Heart left ventricle (tissue), 16 donors: Measurements from ENCODE around the gene PCK2. TPM values are rescaled to one million over a fixed set of nuclear protein-coding genes. Genes with fewer than 3 reads are reported as not detected.

Experiments used
- ATAC-seq, 4 donors: fragments of 200-7000 bp; cut with Tn5 transposase; one replicate each; pipeline ENCODE4 v1.9.1; 2020 to 2022; ENCODE audit warnings: moderate library complexity in 4 of 4, mild to moderate bottlenecking in 3 of 4, moderate number of reproducible peaks in 1 of 4
- DNase-seq, 5 donors: peaks; one replicate each; pipeline ENCODE4 v3.0.0-alpha.2; 2020
- H3K27ac ChIP-seq, 12 donors: fragments of 200-600 bp; sonication (generic) in 4 of 12; one replicate each; pipeline versions ENCODE4 v1.5.0 to v1.8.0; 2016 to 2022; ENCODE audit warnings: mild to moderate bottlenecking in 2 of 12
- H3K27me3 ChIP-seq, 9 donors: fragments of 200-600 bp; sonication (generic) in 2 of 9; one replicate each; pipeline versions ENCODE4 v1.5.1 to v1.8.0; 2016 to 2022; ENCODE audit warnings: mild to moderate bottlenecking in 3 of 9
- H3K36me3 ChIP-seq, 9 donors: fragments of 200-600 bp; sonication (generic) in 2 of 9; one replicate each; pipeline versions ENCODE4 v1.5.0 to v1.8.0; 2018 to 2022; ENCODE audit warnings: mild to moderate bottlenecking in 2 of 9
- H3K4me1 ChIP-seq, 12 donors: fragments of 200-600 bp; sonication (generic) in 4 of 12; one replicate each; pipeline versions ENCODE4 v1.5.0 to v1.8.0; 2016 to 2022; ENCODE audit warnings: mild to moderate bottlenecking in 3 of 12
- H3K4me3 ChIP-seq, 12 donors: fragments of 200-600 bp; sonication (generic) in 4 of 12; one replicate each; pipeline versions ENCODE4 v1.5.0 to v1.8.0; 2017 to 2022; ENCODE audit warnings: mild to moderate bottlenecking in 9 of 12, moderate library complexity in 4 of 12
- H3K9me3 ChIP-seq, 12 donors: fragments of 200-600 bp; sonication (generic) in 4 of 12; one replicate each; pipeline versions ENCODE4 v1.5.0 to v1.8.0; 2016 to 2022; ENCODE audit warnings: mild to moderate bottlenecking in 1 of 12
- CTCF ChIP-seq, 12 donors: fragments of 200-600 bp; sonication (generic) in 4 of 12; IDR thresholded peaks; one replicate each; pipeline versions ENCODE4 v1.5.0 to v1.8.0; 2018 to 2022; ENCODE audit warnings: antibody characterized with exemption in 12 of 12, mild to moderate bottlenecking in 5 of 12
- POLR2A ChIP-seq, 2 donors: fragments of 450-650 bp; IDR thresholded peaks; one replicate each; pipeline ENCODE4 v1.6.1; 2017; ENCODE audit warnings: antibody characterized with exemption in 2 of 2, mild to moderate bottlenecking in 2 of 2, moderate library complexity in 2 of 2
- WGBS, 4 donors: extraction: QIAGEN DNeasy Blood & Tissue Kit in 2 of 4; methylation state at CpG; one replicate each; pipeline versions ENCODE4 v1.1.5 to v1.1.7; 2013 to 2018; 5-methylcytosine and 5-hydroxymethylcytosine counted together
- intact Hi-C, 10 donors: fragments of 100-400 bp; cut with DNase I; formaldehyde crosslinking; loops; one replicate each; pipeline versions ENCODE4 v1.11.1 to v1.14.2; 2022
- polyA plus RNA-seq, 2 donors: library from polyadenylated mRNA; stranded (reverse); fragments of 200-250 nt; gene quantifications; one replicate each; pipeline ENCODE4 v1.2.3, GENCODE V29; 2013
- total RNA-seq, 9 donors: library from RNA; depleted of rRNA in 2 of 9; stranded (reverse); fragments of >200 nt in 2 of 9; fragmentation: NEBNext Ultra II Directional in 3 of 9; extraction: Animal tissue kit (Norgen Biotek cat#: 25700) in 3 of 9; gene quantifications; one replicate each; pipeline versions ENCODE4 v1.1.0 to v1.2.4, GENCODE V29; 2016 to 2023
- donor health status: ischemic (EF 13 %, LVEDD 7.1; RV severe dilation, severe dysfunction).
- donor health status: healthy with polysubstance abuse.
- donor health status: DM: no; HTN: yes; CAD: no.
- donor health status: DM: no; HTN: no; CAD: no.
- donor health status: ischemic (EF 25% LVEDD 6.9; RV normal size, moderate dysfunction).
- donor health status: ischemic (EF 25% LVEDD 5.7; RV mildly dilated, moderate dysfunction).
- donor health status: healthy.
- donor health status: DM: yes; HTN: yes; CAD: no.
- donor health status: ischemic (EF 35%, LVEDD 5.7; RV mildly dilated, moderate dysfunction).
- donor health status: nonischemic (EF 11% LVEDD 7.7; RV severe dilation, severe dysfunction).
- donor health status: DM: yes; HTN: yes; CAD: no.
- donor health status: PGD.
- donor health status: ischemic (EF 29% LVEDD 5.4; RV normal size, mild dysfunction).
- donor health status: nonischemic (EF 23%, LVEDD 6.1; RV moderate dilation, normal function).

Gene PCK2
- total and polyA plus RNA-seq, 11 donors = 1.5 to 14.6 (median 3.9) TPM

GRCh38 chr14:24094841-24095270 lies 745 bp downstream of the PCK2 start:
- H3K27me3 ChIP-seq = no peaks in the 10 kb centered on the region
- peaks cover 0 to 20% (median 0%) of the 10 kb centered on the region in 9 donors for H3K36me3 ChIP-seq
- 26 to 45% (median 35%) methylated on average over 14 of the region's 14 CpGs for WGBS, 4 donors
- TF ChIP-seq CTCF (IDR thresholded peaks at IDR 0.05) (no peak), POLR2A (IDR thresholded peaks at IDR 0.05) (no peak)
- peak in 2 of 4 donors; percentile 1 for ATAC-seq
- DNase-seq = no peak
- no peaks in the 10 kb centered on the region for H3K9me3 ChIP-seq
- peaks cover 0 to 26% (median 14%) of the 10 kb centered on the region in 12 donors for H3K4me1 ChIP-seq
- peak overlapping the region; percentile 77 to 96 (median 94) for H3K27ac ChIP-seq
- intact Hi-C loops = loop anchor here in 8 of 10 donors (5.0 to 10.0 kb wide), 5 partner anchors 38 to 118 kb away; partner anchors contain the start of gene DHRS4L2 (in 2 of the 8)
- peak overlapping the region; percentile 73 to 94 (median 80) for H3K4me3 ChIP-seq

GRCh38 chr14:24095271-24096068 lies 1.4 kb downstream of the PCK2 start:
- WGBS, 4 donors = 61 to 66% (median 62%) methylated on average over 10 to 12 of the region's 12 CpGs
- Histone ChIP-seq H3K4me1 (peaks cover 0 to 26% (median 14%) of the 10 kb centered on the region in 12 donors), H3K4me3 (peak overlapping the region; percentile 73 to 94 (median 80)), H3K36me3 (peaks cover 0 to 27% (median 0%) of the 10 kb centered on the region in 9 donors), H3K27ac (peak overlapping the region in 11 of 12 donors; percentile 89 to 96 (median 94)), H3K9me3 (no peaks in the 10 kb centered on the region), H3K27me3 (no peaks in the 10 kb centered on the region)
- TF ChIP-seq CTCF (IDR thresholded peaks at IDR 0.05) (no peak), POLR2A (IDR thresholded peaks at IDR 0.05) (no peak)
- ATAC-seq (peak in 3 of 4 donors; percentile 8 to 33 (median 14)), DNase-seq (peak in 4 of 5 donors; percentile 40 to 68 (median 56))
- intact Hi-C loops = loop anchor here in 1 of 10 donors (10.0 kb wide), 1 partner anchor 111 kb away; the partner anchor contains the start of gene DHRS4L2

DNA sequence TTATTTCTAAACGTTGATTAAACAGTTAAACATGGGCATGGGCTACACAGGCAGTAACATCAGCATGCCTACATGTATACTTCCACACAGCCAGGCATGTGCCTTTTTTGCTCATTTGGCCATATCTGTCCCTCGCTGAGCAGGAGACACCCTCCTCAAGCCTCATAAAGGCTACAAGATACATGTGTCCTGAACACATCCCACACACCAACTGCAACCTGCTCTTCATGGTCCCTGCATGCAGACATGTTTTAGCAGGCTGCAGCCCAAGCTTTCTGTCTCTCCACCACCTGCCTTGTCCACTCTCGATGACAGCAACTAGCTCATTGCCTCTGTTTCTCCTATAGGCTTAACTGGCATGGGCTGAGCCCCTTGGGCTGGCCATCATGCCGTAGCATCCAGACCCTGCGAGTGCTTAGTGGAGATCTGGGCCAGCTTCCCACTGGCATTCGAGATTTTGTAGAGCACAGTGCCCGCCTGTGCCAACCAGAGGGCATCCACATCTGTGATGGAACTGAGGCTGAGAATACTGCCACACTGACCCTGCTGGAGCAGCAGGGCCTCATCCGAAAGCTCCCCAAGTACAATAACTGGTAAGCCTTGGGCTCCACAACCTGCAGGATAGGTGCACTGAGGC lies 2.6 kb downstream of the PCK2 start:
- Histone ChIP-seq H3K4me3 (no peak overlapping the region), H3K27me3 (no peaks in the 10 kb centered on the region), H3K27ac (no peak overlapping the region), H3K36me3 (peaks cover 0 to 39% (median 0%) of the 10 kb centered on the region in 9 donors), H3K4me1 (peaks cover 0 to 26% (median 14%) of the 10 kb centered on the region in 12 donors), H3K9me3 (no peaks in the 10 kb centered on the region)
- WGBS, 4 donors = 88 to 96% (median 94%) methylated on average over 8 of the region's 8 CpGs
- TF ChIP-seq POLR2A (IDR thresholded peaks at IDR 0.05) = no peak
- no peak for TF ChIP-seq CTCF (IDR thresholded peaks at IDR 0.05)
- intact Hi-C loops = loop anchor here in 1 of 10 donors (10.0 kb wide), 1 partner anchor 112 kb away; the partner anchor contains the start of gene DHRS4L2
- no peak for ATAC-seq
- peak in 1 of 5 donors; percentile 14 for DNase-seq
